HG03439 (cell line): Measurements from ENCODE around the gene PHLPP2.
"Not testable (repeated sequence)": the region's sequence is repeated elsewhere in the genome, so short reads cannot be mapped to it uniquely, and the experiment has no call there.

Source experiments
- ATAC-seq: cut with Tn5 transposase; IDR thresholded peaks from one replicate; pipeline ENCODE4 v1.9.1; 2021; ENCODE audit warnings: mild to moderate bottlenecking, moderate library complexity; ENCODE audit not compliant: unreplicated experiment

Gene PHLPP2

DNA sequence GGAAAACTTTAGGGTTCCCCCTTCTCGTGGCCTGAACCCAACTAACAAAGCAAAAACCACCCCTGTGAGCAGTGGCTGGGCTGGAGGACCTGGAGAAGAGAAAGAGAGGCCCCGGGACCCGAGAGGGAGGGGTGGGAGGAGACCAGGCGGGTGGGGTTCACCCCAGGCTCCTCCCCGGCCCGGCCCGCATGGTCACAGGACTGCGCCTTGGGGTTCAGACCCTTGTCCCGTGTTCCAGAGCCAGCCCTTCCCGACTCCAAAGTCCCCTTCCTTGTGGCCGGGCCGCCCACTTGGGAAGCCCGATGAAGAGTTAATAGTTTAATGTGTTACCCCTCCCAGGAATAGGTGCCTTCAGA is 97.7 kb downstream of the PHLPP2 start:
- ATAC-seq, result no peak

DNA sequence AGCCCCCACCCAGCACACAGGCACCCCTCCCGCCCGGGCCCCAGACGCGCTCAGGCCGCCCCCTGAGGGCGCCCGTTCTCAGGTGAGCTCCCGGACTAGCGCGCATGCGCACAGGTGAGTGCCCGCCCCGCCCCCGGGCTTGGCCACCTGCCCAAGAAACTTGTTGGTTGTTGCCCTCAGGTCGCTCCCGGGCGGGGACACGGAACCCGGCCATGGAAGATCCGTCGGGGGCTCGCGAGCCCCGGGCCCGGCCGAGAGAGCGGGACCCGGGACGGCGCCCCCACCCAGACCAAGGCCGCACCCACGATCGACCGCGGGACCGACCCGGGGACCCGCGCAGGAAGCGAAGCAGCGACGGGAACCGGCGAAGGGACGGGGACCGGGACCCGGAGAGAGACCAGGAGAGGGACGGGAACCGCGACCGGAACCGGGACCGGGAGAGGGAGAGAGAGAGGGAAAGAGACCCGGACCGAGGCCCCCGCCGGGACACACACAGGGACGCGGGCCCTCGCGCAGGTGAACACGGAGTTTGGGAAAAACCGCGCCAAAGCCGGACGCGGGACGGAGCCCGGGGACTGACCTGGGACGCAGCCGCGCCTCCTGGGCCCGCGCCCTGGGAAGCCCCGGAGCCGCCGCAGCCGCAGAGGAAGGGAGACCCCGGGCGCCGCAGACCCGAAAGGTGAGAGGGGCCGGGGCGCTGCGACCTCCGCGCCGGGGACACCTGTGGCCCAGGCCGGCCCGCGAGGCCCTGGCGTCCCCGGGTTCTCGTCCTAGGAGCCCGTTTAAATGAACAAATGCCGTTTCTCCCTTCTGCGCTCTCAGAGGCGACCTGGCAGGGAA is 98.3 kb downstream of the PHLPP2 start, which contains the start of gene MARVELD3:
MARVELD3 (plus strand) TSS at position 167 of the 840 bp plus-strand sequence; CDS start at position 213, 46 bp downstream.
- no peak for ATAC-seq

DNA sequence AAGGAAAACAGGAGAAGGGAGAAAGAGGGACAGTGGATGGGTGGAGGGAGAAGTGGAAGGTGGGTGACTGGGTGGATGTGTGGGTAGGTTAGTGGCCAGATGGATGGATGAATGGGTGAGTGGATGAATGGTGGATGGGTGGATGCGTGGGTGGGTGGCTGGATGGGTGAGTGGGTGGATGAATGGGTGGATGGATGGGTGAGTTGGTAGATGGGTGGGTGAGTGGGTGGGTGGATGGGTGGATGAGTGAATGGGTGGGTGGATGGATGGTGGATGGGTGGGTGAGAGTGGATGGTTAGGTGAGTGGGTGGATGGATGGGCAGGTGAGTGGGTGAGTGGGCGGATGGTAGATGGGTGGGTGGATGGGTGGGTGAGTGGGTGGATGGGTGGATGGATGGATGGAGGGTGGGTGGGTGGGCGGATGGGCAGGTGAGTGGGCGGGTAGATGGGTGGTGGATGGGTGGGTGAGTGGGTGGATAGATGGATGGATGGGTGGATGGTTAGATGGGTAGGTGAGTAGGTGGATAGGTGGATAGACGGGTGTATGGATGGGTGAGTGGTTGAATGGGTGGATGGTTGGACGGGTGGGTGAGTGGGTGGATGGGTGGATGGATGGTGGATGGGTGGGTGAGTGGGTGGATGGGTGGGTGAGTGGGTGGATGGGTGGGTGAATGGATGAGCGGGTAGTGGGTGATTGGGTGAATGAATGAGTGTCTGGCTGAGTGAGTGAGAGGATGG is 99.2 kb downstream of the PHLPP2 start:
- ATAC-seq, result no peak

DNA sequence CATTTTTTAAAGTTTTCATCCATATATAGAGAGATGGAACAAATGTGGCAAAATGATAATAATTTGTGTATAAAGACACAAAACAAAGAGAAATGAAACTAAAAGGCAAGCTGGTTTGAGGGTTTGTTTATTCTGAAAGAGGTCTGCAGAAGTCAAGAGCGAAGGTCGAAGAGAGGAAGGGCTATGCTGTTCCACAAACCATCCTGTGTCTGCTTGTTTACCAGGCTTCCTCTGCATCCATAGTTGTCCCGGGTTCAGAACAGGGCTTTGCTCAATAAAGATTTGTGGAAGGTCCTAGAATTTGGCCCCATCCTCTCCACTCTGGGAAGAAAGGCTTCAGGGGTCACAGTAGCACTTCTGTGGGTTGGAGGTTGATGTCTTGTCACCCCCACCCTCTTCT is 100.9 kb downstream of the PHLPP2 start:
- no peak for ATAC-seq

DNA sequence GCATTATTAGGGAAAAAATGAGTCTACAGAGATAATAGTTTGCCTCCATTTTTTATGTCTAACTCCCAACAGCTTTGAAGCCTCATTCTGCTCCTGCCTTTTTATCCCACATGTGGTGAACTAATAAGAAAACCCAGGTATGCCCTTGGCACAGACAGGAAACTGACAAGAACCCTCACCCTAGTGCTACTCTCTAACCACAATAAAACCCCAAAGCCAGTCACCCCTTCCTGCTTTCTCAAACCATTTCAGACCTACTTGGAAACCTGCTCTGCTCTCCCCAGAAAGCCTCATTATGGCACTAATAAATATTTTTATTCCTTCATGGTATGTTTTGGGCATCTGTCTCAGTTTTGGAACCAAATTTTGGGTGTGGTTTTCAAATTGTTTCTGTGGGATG is 102.4 kb downstream of the PHLPP2 start:
- no peak for ATAC-seq

DNA sequence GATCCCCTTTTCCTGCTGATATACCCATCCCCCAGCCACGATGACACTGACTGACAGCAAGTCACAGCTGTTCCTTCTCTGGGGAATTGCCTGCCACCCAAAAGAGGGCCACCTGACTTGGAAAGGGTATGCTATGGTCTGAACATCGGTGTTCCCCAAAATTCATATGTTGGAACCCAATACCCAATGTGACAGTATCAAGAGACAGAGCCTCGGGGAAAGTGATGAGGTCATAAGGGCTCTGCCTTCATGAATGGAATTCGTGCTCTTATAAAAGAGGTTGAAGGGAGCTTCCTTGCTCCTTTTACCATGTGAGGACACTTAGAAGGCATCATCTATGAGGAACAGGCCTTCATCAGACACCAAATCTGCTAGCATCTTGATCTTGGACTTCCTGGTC is 106.1 kb downstream of the PHLPP2 start:
- no peak for ATAC-seq

DNA sequence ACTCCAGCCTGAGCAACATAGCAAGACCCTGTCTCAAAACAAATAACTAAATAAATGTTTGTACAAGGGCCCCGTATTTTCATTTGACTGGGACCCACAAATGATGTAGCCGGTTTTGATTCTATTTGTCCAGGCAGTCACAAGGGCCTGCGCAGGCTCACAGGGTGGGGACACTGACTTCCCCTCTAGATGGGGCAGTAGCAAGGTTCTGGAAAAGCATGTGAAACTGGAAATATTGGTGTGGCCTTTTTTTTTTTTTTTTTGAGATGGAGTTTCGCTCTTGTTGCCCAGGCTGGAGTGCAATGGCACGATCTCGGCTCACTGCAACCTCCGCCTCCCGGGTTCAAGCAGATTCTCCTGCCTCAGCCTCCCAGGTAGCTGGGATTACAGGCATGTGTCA is 109.5 kb downstream of the PHLPP2 start:
- ATAC-seq, result not testable (repeated sequence)

DNA sequence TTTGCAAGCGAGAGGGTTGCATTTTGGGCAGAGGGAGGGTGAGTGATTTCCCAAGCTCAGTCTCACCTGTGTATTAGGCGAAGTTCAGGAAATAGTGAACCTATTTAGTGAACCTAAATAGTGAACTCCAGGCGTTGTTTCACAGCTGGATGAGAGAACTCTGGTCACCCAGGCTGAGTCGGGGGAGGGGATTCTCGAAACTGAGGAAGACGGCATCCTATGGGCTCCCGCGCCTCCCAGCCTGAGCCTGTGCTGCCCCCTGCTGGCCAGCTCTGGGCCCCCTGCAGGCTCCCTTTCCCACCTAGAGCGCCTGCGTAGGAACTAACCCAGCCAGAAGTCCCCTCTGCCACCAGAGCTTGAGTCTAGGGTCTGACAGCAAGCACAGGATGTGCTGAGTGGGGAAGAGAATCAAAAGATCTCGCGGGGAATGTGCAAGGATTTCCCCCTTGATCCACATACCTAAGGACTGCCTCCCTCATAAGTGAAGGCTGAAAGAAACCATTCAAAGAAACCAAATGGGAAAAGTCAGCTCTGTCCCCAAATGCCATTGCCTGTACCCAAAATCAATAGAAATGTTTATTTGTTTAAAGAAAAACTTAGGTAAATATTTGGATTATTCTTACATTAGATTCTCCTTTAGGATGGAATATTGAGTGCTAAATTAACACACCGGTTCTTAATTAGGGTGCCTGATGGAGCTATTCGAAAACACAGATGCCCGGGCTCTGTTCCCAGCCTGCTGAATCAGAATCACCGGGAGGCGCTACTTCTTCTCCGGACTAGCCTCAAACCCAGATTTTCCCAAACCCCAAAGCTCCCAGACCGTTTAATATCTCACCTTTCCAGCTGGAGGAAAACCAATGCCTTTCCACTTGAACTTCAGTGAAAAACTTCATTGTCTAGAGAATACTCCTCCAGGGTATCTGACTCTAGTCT is 113.3 kb downstream of the PHLPP2 start:
- ATAC-seq, result peak; percentile 45

DNA sequence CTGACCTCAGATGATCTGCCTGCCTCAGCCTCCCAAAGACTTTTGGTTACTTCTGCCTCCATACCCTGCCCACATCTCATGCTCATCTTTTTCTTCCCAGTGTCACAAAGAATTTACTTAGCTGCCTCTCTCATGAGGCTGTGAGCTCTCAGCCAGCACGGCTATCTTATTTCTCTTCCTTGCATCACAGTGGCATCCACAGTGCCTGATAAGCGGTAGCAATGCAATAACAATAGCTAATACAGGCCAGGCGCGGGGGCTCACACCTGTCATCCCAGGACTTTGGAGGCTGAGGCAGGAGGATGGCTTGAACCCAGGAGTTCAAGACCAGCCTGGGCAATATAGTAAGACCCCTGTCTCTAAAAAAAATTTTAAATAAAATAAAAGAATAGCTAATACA is 114.1 kb downstream of the PHLPP2 start:
- ATAC-seq, result no peak

DNA sequence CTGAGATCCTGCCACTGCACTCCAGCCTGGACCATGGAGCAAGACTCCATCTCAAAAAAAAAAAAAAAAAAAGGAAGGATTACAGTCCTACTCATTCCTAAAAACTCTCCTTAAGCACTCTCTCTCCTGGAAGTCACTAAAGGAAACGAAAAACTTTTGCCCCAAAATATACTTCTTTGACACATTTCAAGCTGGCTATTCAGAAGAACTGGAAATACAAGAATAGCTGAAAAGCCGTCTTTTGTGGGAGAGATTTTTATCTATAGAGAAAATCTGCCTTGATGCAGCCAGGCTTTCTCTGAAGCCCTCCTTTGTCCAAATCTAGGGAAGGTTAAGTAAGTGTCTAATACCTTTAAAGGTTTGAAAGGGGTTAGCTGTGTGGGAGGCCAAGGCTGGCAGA is 115.4 kb downstream of the PHLPP2 start:
- ATAC-seq, result no peak

DNA sequence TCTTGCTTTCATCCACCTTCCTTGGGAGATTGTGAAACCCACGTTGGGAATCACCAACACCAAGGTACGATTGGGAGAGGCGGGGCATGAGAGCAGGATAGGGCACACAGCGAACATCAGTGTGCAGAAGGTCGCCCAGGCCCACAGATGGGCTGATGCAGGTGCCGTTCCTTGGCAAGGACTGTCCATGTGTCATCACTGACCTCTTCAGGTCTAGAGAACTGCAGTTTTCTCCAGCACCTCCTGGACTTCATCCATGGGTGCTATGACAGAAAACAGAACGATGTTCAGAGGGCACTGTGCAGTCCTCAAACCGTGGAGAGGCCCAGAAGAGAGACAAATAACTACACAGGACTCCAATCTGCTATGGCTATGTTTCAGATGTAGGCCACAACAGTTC is 123.7 kb downstream of the PHLPP2 start:
- no peak for ATAC-seq

DNA sequence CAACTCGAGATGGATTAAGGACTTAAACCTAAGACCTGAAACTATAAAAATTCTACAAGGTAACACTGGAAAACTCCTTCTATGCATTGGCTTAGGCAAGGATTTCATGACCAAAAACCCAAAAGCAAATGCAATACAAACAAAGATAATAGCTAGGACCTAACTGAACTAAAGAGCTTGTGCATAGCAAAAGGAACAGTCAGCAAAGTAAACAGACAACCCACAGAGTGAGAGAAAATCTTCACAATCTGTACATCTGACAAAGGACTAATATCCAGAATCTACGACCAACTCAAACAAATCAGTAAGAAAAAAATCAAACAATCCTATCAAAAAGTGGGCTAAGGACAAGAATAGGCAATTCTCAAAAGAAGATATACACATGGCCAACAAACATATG is 126.1 kb downstream of the PHLPP2 start:
- ATAC-seq, result not testable (repeated sequence)

DNA sequence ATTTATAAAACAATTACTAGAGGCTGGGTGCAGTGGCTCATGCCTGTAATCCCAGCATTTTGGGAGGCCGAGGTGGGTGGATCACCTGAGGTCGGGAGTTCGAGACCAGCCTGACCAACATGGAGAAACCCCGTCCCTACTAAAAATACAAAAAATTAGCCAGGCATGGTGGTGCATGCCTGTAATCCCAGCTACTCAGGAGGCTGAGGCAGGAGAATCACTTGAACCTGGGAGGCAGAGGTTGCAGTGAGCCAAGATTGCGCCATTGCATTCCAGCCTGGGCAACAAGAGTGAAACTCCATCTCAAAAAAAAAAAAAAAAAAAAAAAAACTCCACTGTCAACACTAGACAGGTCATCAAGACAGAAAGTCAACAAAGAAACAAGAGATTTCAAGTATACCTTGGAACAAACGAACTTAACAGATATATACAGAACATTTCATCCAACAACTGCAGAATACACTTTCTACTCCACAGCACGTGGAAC is 129.1 kb downstream of the PHLPP2 start:
- ATAC-seq, result not testable (repeated sequence)
